HCT116 (cell line): ENCODE results near the gene CEP19.

Experiments used
- CTCF ChIP-seq, 3 experiments: fragments of 200-600 bp in 1 of 3; sonication (generic) in 1 of 3; IDR thresholded peaks in 2 of 3; conservative IDR thresholded peaks in 1 of 3; 2 replicates each; pipeline ENCODE4 v1.5.1; 2012 to 2017; ENCODE audit warnings: low read depth in 2 of 3, low read length in 2 of 3, antibody characterized with exemption in 1 of 3, borderline replicate concordance in 1 of 3, control low read depth in 1 of 3, mild to moderate bottlenecking in 1 of 3, mixed read lengths in 1 of 3, mixed run types in 1 of 3, moderate library complexity in 1 of 3; ENCODE audit not compliant: insufficient read depth in 1 of 3
- EZH2 ChIP-seq: fragments of 200-600 bp; sonication (generic); IDR thresholded peaks from 2 replicates; pipeline ENCODE4 v1.6.1; 2017; ENCODE audit warnings: antibody characterized with exemption, mixed run types
- EZH2phosphoT487 ChIP-seq: fragments of 200-600 bp; IDR thresholded peaks from 2 replicates; pipeline ENCODE4 v1.6.1; 2018; ENCODE audit warnings: antibody characterized with exemption, borderline replicate concordance
- JUND ChIP-seq: IDR thresholded peaks from 2 replicates; pipeline ENCODE4 v1.6.1; 2012
- POLR2AphosphoS5 ChIP-seq: IDR thresholded peaks from 2 replicates; pipeline ENCODE4 v1.6.1; 2011; ENCODE audit warnings: mild to moderate bottlenecking, low read depth, low read length, moderate library complexity
- YY1 ChIP-seq: IDR thresholded peaks from 2 replicates; pipeline ENCODE4 v1.6.1; 2011; ENCODE audit warnings: low read length, low read depth, moderate library complexity, mild to moderate bottlenecking; ENCODE audit not compliant: insufficient replicate concordance; ENCODE audit errors: extremely low read depth
- ZBTB33 ChIP-seq: IDR thresholded peaks from 2 replicates; pipeline ENCODE4 v1.6.1; 2011; ENCODE audit warnings: mild to moderate bottlenecking, low read length, moderate library complexity; ENCODE audit not compliant: insufficient replicate concordance; ENCODE audit errors: extremely low read depth
- ZFX ChIP-seq: fragments of 450-650 bp; IDR thresholded peaks from 2 replicates; pipeline ENCODE4 v1.6.1; 2017
- ZNF274 ChIP-seq: fragments of 200-500 bp; sonication (Bioruptor generic); IDR thresholded peaks from 2 replicates; pipeline ENCODE4 v1.6.1; 2014; ENCODE audit warnings: mild to moderate bottlenecking, low read depth, low read length, inconsistent platforms

GRCh38 chr3:196735751-196736150, 23.7 kb upstream of the CEP19 start:
- TF ChIP-seq ZNF274 (no peak), CTCF (IDR thresholded peaks at IDR 0.05 in 2 of 3, conservative IDR thresholded peaks at IDR 0.05 in 1 of 3; ENCODE audit: borderline replicate concordance in 1 of 3, insufficient read depth in 1 of 3, low read depth in 2 of 3, low read length in 2 of 3) (no peak), JUND (no peak), ZFX (no peak), POLR2AphosphoS5 (no peak), EZH2 (no peak), EZH2phosphoT487 (no peak), ZBTB33 (no peak), YY1 (no peak)
